Neural progenitor cell (in vitro differentiated cells): ENCODE measurements around the gene PERM1. TPM values are rescaled to one million over a fixed set of nuclear protein-coding genes. Genes with fewer than 3 reads are reported as not detected.
"Not testable (repeated sequence)": the region's sequence is repeated elsewhere in the genome, so short reads cannot be mapped to it uniquely, and the experiment has no call there.

Experiments used
- DNase-seq: peaks from one replicate; pipeline ENCODE4 v3.0.0-alpha.2; 2016; ENCODE audit warnings: low spot score
- H2AFZ ChIP-seq: fragments of 200-600 bp; sonication (generic); replicated peaks from 2 replicates; pipeline ENCODE4 v1.6.1; 2016; ENCODE audit warnings: antibody characterized with exemption
- H3F3A ChIP-seq: fragments of 200-600 bp; sonication (generic); 2 replicates; pipeline ENCODE4 v1.6.1; 2016; ENCODE audit warnings: antibody characterized with exemption, low read depth
- H3K27ac ChIP-seq: fragments of 200-600 bp; sonication (generic); 2 replicates; pipeline ENCODE4 v1.5.1; 2016; ENCODE audit warnings: mild to moderate bottlenecking
- H3K27me3 ChIP-seq: fragments of 200-600 bp; sonication (generic); 2 replicates; pipeline ENCODE4 v1.6.1; 2016; ENCODE audit warnings: mild to moderate bottlenecking, moderate library complexity
- H3K36me3 ChIP-seq: fragments of 200-600 bp; sonication (generic); 2 replicates; pipeline ENCODE4 v1.5.1; 2016
- H3K4me1 ChIP-seq: fragments of 200-600 bp; sonication (generic); 2 replicates; pipeline ENCODE4 v1.6.1; 2016; ENCODE audit warnings: mixed run types
- H3K4me2 ChIP-seq: fragments of 200-600 bp; sonication (generic); 2 replicates; pipeline ENCODE4 v1.6.1; 2016
- H3K4me3 ChIP-seq: fragments of 200-600 bp; sonication (generic); 2 replicates; pipeline ENCODE4 v1.5.1; 2016
- H3K79me2 ChIP-seq: fragments of 200-600 bp; sonication (generic); 2 replicates; pipeline ENCODE4 v1.6.1; 2016; ENCODE audit warnings: low read depth
- H3K9ac ChIP-seq: fragments of 200-600 bp; sonication (generic); 2 replicates; pipeline ENCODE4 v1.6.1; 2016
- H3K9me3 ChIP-seq: fragments of 200-600 bp; sonication (generic); 2 replicates; pipeline ENCODE4 v1.5.1; 2016; ENCODE audit warnings: low read depth
- H4K20me1 ChIP-seq: fragments of 200-600 bp; sonication (generic); 2 replicates; pipeline ENCODE4 v1.6.1; 2016; ENCODE audit warnings: low read depth
- H3K27ac Mint-ChIP-seq: 3 replicates; pipeline ENCODE4 v1.8.0; 2021; ENCODE audit warnings: mixed read lengths
- H3K27me3 Mint-ChIP-seq: 2 replicates; pipeline ENCODE4 v1.8.0; 2022; ENCODE audit warnings: low read depth, mild to moderate bottlenecking, inconsistent platforms, moderate library complexity, mixed read lengths; ENCODE audit not compliant: insufficient read depth
- H3K36me3 Mint-ChIP-seq: 3 replicates; pipeline ENCODE4 v1.8.0; 2021; ENCODE audit warnings: mixed read lengths
- H3K4me1 Mint-ChIP-seq: 3 replicates; pipeline ENCODE4 v1.8.0; 2021; ENCODE audit warnings: mixed read lengths
- H3K4me3 Mint-ChIP-seq: 3 replicates; pipeline ENCODE4 v1.8.0; 2021; ENCODE audit warnings: mild to moderate bottlenecking, moderate library complexity, mixed read lengths
- H3K9me3 Mint-ChIP-seq: 3 replicates; pipeline ENCODE4 v1.8.0; 2020; ENCODE audit warnings: mixed read lengths
- EZH2 ChIP-seq: fragments of 200-600 bp; sonication (generic); IDR thresholded peaks from 2 replicates; pipeline ENCODE4 v1.6.1; 2017; ENCODE audit warnings: antibody characterized with exemption, mild to moderate bottlenecking, moderate library complexity
- EZH2phosphoT487 ChIP-seq: fragments of 200-600 bp; sonication (generic); IDR thresholded peaks from 2 replicates; pipeline ENCODE4 v1.6.1; 2017; ENCODE audit warnings: antibody characterized with exemption
- total RNA-seq: library from RNA; depleted of rRNA; stranded (reverse); fragments of >200 nt; gene quantifications from 2 replicates; pipeline ENCODE4 v1.2.3, GENCODE V29; 2015; ENCODE audit warnings: low replicate concordance
- TF ChIP-seq, protein P1 (sequence below): fragments of 200-600 bp; sonication (generic); IDR thresholded peaks from 2 replicates; pipeline ENCODE4 v1.5.1; 2017; ENCODE audit warnings: antibody characterized with exemption, mild to moderate bottlenecking

Gene PERM1
- total RNA-seq, 1 donor from 2014 or later: not detected

DNA sequence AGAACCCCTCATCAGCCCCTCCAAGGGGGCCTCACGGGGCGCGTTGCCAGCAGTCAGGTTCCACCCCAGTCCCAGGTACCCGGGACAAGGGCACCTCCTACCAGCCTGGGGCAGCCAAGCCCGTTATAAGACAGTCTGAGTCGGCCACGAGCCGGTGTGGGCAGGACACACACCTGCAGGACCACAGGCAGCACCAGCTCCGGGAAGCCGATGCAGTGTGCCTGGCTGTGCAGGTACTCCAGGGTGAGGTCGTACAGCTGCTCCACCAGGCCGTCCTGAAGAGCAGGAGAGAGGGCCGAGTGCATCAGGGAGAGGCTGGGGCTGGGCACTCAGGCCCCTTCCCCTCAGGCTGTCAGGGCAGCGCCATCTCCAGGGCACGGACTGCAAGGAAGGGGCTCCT, 33.9 kb downstream of the PERM1 start:
- DNase-seq: no peak
- Histone ChIP-seq H3K4me3 (no peak overlapping the region), H4K20me1 (peaks cover 90% of the 10 kb centered on the region), H3K27ac (no peak overlapping the region), H3F3A (peaks cover 3% of the 10 kb centered on the region), H3K79me2 (no peaks in the 10 kb centered on the region), H2AFZ (no peak overlapping the region), H3K9me3 (no peaks in the 10 kb centered on the region), H3K27me3 (peaks cover 17% of the 10 kb centered on the region), H3K9ac (no peak overlapping the region), H3K4me2 (no peak overlapping the region), H3K36me3 (no peaks in the 10 kb centered on the region), H3K4me1 (no peaks in the 10 kb centered on the region)
- H3K27me3 Mint-ChIP-seq: peaks cover 15% of the 10 kb centered on the region
- TF ChIP-seq EZH2 (no peak), EZH2phosphoT487 (no peak)
- TF ChIP-seq, protein P1, sequence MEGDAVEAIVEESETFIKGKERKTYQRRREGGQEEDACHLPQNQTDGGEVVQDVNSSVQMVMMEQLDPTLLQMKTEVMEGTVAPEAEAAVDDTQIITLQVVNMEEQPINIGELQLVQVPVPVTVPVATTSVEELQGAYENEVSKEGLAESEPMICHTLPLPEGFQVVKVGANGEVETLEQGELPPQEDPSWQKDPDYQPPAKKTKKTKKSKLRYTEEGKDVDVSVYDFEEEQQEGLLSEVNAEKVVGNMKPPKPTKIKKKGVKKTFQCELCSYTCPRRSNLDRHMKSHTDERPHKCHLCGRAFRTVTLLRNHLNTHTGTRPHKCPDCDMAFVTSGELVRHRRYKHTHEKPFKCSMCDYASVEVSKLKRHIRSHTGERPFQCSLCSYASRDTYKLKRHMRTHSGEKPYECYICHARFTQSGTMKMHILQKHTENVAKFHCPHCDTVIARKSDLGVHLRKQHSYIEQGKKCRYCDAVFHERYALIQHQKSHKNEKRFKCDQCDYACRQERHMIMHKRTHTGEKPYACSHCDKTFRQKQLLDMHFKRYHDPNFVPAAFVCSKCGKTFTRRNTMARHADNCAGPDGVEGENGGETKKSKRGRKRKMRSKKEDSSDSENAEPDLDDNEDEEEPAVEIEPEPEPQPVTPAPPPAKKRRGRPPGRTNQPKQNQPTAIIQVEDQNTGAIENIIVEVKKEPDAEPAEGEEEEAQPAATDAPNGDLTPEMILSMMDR: no peak
- no peak overlapping the region for H3K27ac Mint-ChIP-seq
- no peaks in the 10 kb centered on the region for H3K9me3 Mint-ChIP-seq
- H3K4me3 Mint-ChIP-seq: no peak overlapping the region
- peaks cover 15% of the 10 kb centered on the region for H3K4me1 Mint-ChIP-seq
- peaks cover 30% of the 10 kb centered on the region for H3K36me3 Mint-ChIP-seq

DNA sequence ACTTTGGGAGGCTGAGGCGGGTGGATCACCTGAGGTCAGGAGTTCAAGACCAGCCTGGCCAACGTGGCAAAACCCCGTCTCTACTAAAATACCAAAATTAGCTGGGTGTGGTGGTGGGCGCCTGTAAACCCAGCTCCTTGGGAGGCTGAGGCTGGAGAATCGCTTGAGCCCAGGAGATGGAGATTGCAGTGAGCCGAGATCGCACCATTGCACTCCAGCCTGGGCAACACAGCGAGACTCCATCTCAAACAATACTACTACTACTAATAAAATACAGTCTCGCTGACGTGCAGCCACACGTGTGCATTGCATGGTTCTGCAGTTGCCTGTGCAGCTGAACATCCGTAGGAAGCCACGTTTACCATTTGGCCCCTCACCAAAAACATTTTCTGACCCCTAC, 35.1 kb downstream of the PERM1 start:
- not testable (repeated sequence) for H3K4me3 Mint-ChIP-seq, H2AFZ ChIP-seq

DNA sequence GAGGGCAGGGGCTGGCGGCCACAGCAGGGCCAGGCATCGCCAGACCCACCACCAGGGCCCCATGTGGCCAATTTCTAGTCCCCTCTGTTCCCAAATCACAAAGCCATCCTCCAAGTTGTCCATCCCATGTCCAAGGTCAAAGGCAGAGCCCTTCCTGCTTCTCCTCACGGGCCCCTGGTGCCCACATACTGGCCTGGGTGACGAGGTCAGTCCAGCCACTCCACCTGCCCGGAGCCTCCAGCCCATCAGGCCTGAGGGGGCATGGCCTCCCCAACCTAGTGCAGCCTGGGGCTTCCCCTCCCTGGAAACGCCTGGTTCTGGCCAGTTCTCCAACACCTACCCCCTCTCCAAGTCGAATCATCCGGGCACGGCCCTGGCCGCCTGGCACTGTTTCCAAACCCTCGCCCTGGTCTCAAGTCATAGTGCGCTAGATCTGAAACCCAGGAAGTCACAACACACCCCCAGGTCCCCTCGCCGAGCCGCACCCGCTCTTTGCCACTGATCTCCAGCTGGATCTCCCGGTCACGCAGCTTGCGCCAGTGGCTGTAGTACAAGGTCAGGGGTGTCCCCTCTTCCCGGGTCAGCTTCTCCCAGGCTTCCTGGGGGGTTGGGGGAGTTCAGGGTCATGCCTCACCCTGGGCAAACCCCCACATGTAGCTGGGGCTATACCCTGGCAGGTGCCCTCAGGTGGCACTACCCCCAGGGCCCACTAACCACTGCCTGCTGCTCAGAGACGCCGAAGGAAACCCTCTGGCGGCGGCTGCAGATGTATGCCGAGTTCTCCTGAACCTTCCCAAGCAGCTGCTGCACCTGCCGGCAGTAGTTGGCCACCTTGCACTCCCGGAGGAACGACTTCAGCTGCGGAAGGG, 36.0 kb downstream of the PERM1 start:
- Mint-ChIP-seq H3K4me1 (peaks cover 15% of the 10 kb centered on the region), H3K9me3 (no peaks in the 10 kb centered on the region), H3K27ac (no peak overlapping the region), H3K4me3 (no peak overlapping the region), H3K27me3 (peaks cover 20% of the 10 kb centered on the region), H3K36me3 (peaks cover 26% of the 10 kb centered on the region)
- Histone ChIP-seq H3K4me2 (no peak overlapping the region), H3K79me2 (no peaks in the 10 kb centered on the region), H3K36me3 (no peaks in the 10 kb centered on the region), H3K27ac (no peak overlapping the region), H3K9ac (no peak overlapping the region), H3F3A (peaks cover 20% of the 10 kb centered on the region), H3K4me1 (peaks cover 10% of the 10 kb centered on the region), H4K20me1 (peaks cover 90% of the 10 kb centered on the region), H3K4me3 (no peak overlapping the region), H3K27me3 (peaks cover 37% of the 10 kb centered on the region), H3K9me3 (no peaks in the 10 kb centered on the region), H2AFZ (no peak overlapping the region)
- TF ChIP-seq, protein P1: no peak
- TF ChIP-seq EZH2 (no peak), EZH2phosphoT487 (no peak)
- DNase-seq: no peak

More for the DNA sequence above, 35.1 kb downstream of the PERM1 start:
- not testable (repeated sequence) for H3K27ac Mint-ChIP-seq, H3K4me3 ChIP-seq, H3K4me2 ChIP-seq, H3K4me1 ChIP-seq, DNase-seq, H3K36me3 ChIP-seq, H3K79me2 ChIP-seq, H3K9me3 ChIP-seq, H3K9me3 Mint-ChIP-seq, H3K9ac ChIP-seq, H3K27ac ChIP-seq
- H3F3A ChIP-seq: peaks cover 13% of the 10 kb centered on the region
- H3K27me3 ChIP-seq: peaks cover 29% of the 10 kb centered on the region
- peaks cover 15% of the 10 kb centered on the region for H3K4me1 Mint-ChIP-seq
- H3K36me3 Mint-ChIP-seq: peaks cover 30% of the 10 kb centered on the region
- H3K27me3 Mint-ChIP-seq: peaks cover 18% of the 10 kb centered on the region
- H4K20me1 ChIP-seq: peaks cover 92% of the 10 kb centered on the region
